Lung (tissue), 12 donors: Measurements from ENCODE around the gene PIGT. TPM values are rescaled to one million over a fixed set of nuclear protein-coding genes. Genes with fewer than 3 reads are reported as not detected.

Source experiments
- ATAC-seq: fragments of 200-7000 bp; cut with Tn5 transposase; one replicate; pipeline ENCODE4 v1.9.1; 2020; ENCODE audit warnings: moderate number of reproducible peaks; ENCODE audit not compliant: insufficient read depth, low FRiP score
- DNase-seq, 3 donors: peaks; one replicate each; pipeline ENCODE4 v3.0.0-alpha.2; 2013 to 2017
- H3K27ac ChIP-seq, 2 donors: one replicate each; pipeline ENCODE4 v1.5.1; 2013; ENCODE audit warnings: mild to moderate bottlenecking in 2 of 2, moderate library complexity in 2 of 2, control low read depth in 1 of 2, inconsistent platforms in 1 of 2, low read depth in 1 of 2, low read length in 1 of 2
- H3K27me3 ChIP-seq, 3 donors: one replicate each; pipeline ENCODE4 v1.5.1; 2013; ENCODE audit warnings: low read length in 2 of 3; ENCODE audit not compliant: control insufficient read depth in 3 of 3, insufficient read depth in 3 of 3
- H3K36me3 ChIP-seq, 4 donors: one replicate each; pipeline ENCODE4 v1.5.1; 2013; ENCODE audit warnings: low read length in 4 of 4, mild to moderate bottlenecking in 1 of 4, moderate library complexity in 1 of 4; ENCODE audit not compliant: control insufficient read depth in 4 of 4, insufficient read depth in 4 of 4
- H3K4me1 ChIP-seq, 5 donors: one replicate each; pipeline ENCODE4 v1.5.1; 2013; ENCODE audit warnings: low read length in 5 of 5, mild to moderate bottlenecking in 2 of 5, moderate library complexity in 1 of 5; ENCODE audit not compliant: control insufficient read depth in 5 of 5, insufficient read depth in 5 of 5
- H3K4me3 ChIP-seq: one replicate; pipeline ENCODE4 v1.5.1; 2013; ENCODE audit warnings: mild to moderate bottlenecking, control low read depth, moderate library complexity
- H3K9ac ChIP-seq, 2 donors: one replicate each; pipeline ENCODE4 v1.5.1; 2013; ENCODE audit warnings: low read length in 2 of 2, control low read depth in 1 of 2; ENCODE audit not compliant: insufficient read depth in 1 of 2
- H3K9me3 ChIP-seq, 4 donors: one replicate each; pipeline ENCODE4 v1.5.1; 2013; ENCODE audit warnings: low read length in 3 of 4, mild to moderate bottlenecking in 1 of 4, moderate library complexity in 1 of 4; ENCODE audit not compliant: control insufficient read depth in 4 of 4, insufficient read depth in 3 of 4
- CTCF ChIP-seq: IDR thresholded peaks from 2 replicates; pipeline ENCODE4 v1.5.1; 2012; ENCODE audit warnings: mild to moderate bottlenecking; ENCODE audit errors: control extremely low read depth, extremely low read depth
- WGBS, 2 donors: extraction: QIAGEN DNeasy Blood & Tissue Kit; methylation state at CpG; one replicate each; pipeline ENCODE4 v1.1.7; 2013; 5-methylcytosine and 5-hydroxymethylcytosine counted together
- polyA plus RNA-seq, 2 donors: library from polyadenylated mRNA; stranded (reverse); fragments of 200-250 nt; gene quantifications; one replicate each; pipeline ENCODE4 v1.2.1, GENCODE V29; 2013
- total RNA-seq, 2 donors: library from RNA; depleted of rRNA in 1 of 2; stranded (reverse); fragments of >200 nt in 1 of 2; gene quantifications; one replicate each; pipeline ENCODE4 v1.2.1, GENCODE V29; 2014 to 2021
- donor health status: control.
- donor health status: control.
- donor health status: Bipolar disorder and iron deficiency.
- donor health status: healthy.
- donor health status: DM: yes; HTN: yes; CAD: no.

PIGT gene
- total and polyA plus RNA-seq, 4 donors, result 33.6 to 107 (median 72.3) TPM

DNA sequence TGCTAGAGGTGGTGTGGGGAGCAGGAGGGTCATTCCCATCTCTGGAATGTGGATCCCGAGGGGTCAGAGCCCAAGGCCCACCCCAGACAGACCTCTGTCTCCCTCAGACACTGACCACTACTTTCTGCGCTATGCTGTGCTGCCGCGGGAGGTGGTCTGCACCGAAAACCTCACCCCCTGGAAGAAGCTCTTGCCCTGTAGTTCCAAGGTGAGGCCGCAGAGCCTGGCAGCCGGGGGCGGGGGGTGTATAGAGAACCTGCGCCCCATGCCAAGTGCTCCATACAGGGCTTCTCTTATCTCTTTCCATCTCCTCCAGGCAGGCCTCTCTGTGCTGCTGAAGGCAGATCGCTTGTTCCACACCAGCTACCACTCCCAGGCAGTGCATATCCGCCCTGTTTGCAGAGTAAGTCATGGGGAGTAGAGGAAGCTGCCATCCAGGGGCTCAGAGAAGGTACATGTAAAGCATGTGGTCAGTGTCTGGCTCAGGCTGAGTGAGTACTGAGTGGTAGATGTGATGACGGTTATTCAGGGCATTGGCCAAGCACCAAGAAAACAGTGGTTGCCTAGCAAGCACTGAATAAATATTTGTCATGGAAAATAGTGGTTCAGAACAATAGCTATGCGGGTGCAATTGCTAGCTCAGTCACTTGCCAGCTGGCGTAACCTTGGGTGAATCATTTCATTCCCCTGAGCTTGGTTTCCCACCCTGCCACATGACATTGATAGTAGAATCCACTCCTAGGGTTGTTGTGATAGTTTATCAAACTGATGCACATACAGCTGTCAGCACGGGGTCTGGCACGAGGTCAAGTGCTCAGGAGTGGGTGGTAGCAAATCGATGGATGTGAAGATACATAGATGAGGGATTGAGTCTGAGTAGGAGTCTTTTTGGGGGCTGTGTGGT is 3.5 kb downstream of the PIGT start:
- peak in 1 of 3 donors; percentile 15 for DNase-seq
- no peak for TF ChIP-seq CTCF
- peaks cover 14 to 37% (median 31%) of the 10 kb centered on the region in 4 donors for H3K36me3 ChIP-seq
- WGBS, 2 donors, result 71 to 85% methylated on average over 17 of the region's 17 CpGs
- H3K27me3 ChIP-seq, result no peaks in the 10 kb centered on the region
- H3K27ac ChIP-seq, result peak overlapping the region; percentile 45 to 88
- H3K4me1 ChIP-seq, result peaks cover 0 to 13% (median 6%) of the 10 kb centered on the region in 5 donors
- peak; percentile 37 for ATAC-seq
- H3K4me3 ChIP-seq, result no peak overlapping the region
- no peak overlapping the region for H3K9ac ChIP-seq
- no peaks in the 10 kb centered on the region for H3K9me3 ChIP-seq

GRCh38 chr20:45420125-45420524 is 4.2 kb downstream of the PIGT start:
- Histone ChIP-seq H3K9me3 (no peaks in the 10 kb centered on the region), H3K27me3 (no peaks in the 10 kb centered on the region), H3K36me3 (peaks cover 15 to 38% (median 34%) of the 10 kb centered on the region in 4 donors), H3K4me3 (no peak overlapping the region), H3K27ac (peak overlapping the region; percentile 45 to 71), H3K4me1 (peaks cover 0 to 12% (median 6%) of the 10 kb centered on the region in 5 donors), H3K9ac (no peak overlapping the region)
- 98% methylated on average over 8 of the region's 8 CpGs for WGBS, 2 donors
- DNase-seq (no peak), ATAC-seq (no peak)
- TF ChIP-seq CTCF, result no peak

- no peak overlapping the region for H3K9ac ChIP-seq
- no peaks in the 10 kb centered on the region for H3K9me3 ChIP-seq
- no peak overlapping the region for H3K4me3 ChIP-seq
- TF ChIP-seq CTCF, result no peak
- no peak for DNase-seq
- no peaks in the 10 kb centered on the region for H3K27me3 ChIP-seq
- H3K27ac ChIP-seq, result no peak overlapping the region
- ATAC-seq, result no peak
- WGBS, 2 donors, result 93 to 98% methylated on average over 2 of the region's 2 CpGs
- peaks cover 0 to 5% (median 0%) of the 10 kb centered on the region in 5 donors for H3K4me1 ChIP-seq
- peaks cover 15 to 47% (median 32%) of the 10 kb centered on the region in 4 donors for H3K36me3 ChIP-seq
Observed at GRCh38 chr20:45423700-45424099, 7.8 kb downstream of the PIGT start.
